ENCODE results near the gene NMT2. TPM values are rescaled to one million over a fixed set of nuclear protein-coding genes. Genes with fewer than 3 reads are reported as not detected.

The NMT2 gene
- total and polyA plus RNA-seq, 4 donors = 9.6 to 19.1 (median 17.0) TPM

DNA sequence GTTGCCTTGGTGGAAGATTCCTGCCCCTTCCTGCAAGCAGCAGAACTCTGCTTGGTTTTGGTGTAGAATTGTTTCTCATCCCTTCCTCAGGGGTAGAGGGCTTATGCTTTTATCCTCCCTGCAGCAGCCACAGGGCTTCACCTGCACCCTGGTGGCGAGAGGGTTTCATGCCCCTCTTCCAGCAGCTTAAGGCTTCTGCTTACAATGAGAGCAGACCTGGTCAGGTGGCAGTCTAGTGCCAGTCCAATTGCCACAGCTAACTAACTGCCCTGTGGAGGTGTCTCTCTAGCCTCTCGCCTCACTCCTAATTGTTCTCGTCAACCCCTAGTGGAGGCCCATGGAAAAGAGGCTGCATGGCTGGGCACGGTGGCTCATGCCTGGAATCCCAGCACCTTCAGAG, 99.3 kb downstream of the NMT2 start:
- Histone ChIP-seq H3K27ac (ENCODE audit: low read depth in 1 of 2, low read length in 2 of 2) (no peak overlapping the region), H3K4me3 (ENCODE audit: low read depth in 1 of 3, low read length in 3 of 3) (no peak overlapping the region), H3K36me3 (ENCODE audit: control insufficient read depth in 4 of 4, insufficient read depth in 3 of 4, low read depth in 1 of 4, low read length in 3 of 4) (no peaks in the 10 kb centered on the region), H3K9me3 (ENCODE audit: control insufficient read depth in 4 of 4, low read length in 3 of 4) (peaks cover 0 to 3% (median 0%) of the 10 kb centered on the region in 4 donors), H3K27me3 (ENCODE audit: control insufficient read depth in 4 of 4, insufficient read depth in 4 of 4, low read length in 3 of 4) (no peaks in the 10 kb centered on the region), H3K4me1 (ENCODE audit: control insufficient read depth in 4 of 4, insufficient read depth in 4 of 4, low read length in 3 of 4) (no peaks in the 10 kb centered on the region), H3K9ac (ENCODE audit: low read depth in 1 of 2, low read length in 2 of 2) (no peak overlapping the region)
- TF ChIP-seq YY1 (IDR thresholded peaks at IDR 0.05) (no peak), RAD21 (IDR thresholded peaks at IDR 0.05) (no peak), FOXA2 (IDR thresholded peaks at IDR 0.05) (no peak), FOXA1 (IDR thresholded peaks at IDR 0.05) (no peak), GABPA (IDR thresholded peaks at IDR 0.05 in 1 of 2, conservative IDR thresholded peaks at IDR 0.05 in 1 of 2) (no peak), JUND (IDR thresholded peaks at IDR 0.05) (no peak), SP1 (IDR thresholded peaks at IDR 0.05) (no peak), HNF4A (conservative IDR thresholded peaks at IDR 0.05) (no peak), NR2F2 (IDR thresholded peaks at IDR 0.05) (no peak), RXRA (IDR thresholded peaks at IDR 0.05) (no peak)
- TF ChIP-seq, protein P1, sequence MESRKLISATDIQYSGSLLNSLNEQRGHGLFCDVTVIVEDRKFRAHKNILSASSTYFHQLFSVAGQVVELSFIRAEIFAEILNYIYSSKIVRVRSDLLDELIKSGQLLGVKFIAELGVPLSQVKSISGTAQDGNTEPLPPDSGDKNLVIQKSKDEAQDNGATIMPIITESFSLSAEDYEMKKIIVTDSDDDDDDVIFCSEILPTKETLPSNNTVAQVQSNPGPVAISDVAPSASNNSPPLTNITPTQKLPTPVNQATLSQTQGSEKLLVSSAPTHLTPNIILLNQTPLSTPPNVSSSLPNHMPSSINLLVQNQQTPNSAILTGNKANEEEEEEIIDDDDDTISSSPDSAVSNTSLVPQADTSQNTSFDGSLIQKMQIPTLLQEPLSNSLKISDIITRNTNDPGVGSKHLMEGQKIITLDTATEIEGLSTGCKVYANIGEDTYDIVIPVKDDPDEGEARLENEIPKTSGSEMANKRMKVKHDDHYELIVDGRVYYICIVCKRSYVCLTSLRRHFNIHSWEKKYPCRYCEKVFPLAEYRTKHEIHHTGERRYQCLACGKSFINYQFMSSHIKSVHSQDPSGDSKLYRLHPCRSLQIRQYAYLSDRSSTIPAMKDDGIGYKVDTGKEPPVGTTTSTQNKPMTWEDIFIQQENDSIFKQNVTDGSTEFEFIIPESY (IDR thresholded peaks at IDR 0.05) = no peak
- TF ChIP-seq, protein P2, sequence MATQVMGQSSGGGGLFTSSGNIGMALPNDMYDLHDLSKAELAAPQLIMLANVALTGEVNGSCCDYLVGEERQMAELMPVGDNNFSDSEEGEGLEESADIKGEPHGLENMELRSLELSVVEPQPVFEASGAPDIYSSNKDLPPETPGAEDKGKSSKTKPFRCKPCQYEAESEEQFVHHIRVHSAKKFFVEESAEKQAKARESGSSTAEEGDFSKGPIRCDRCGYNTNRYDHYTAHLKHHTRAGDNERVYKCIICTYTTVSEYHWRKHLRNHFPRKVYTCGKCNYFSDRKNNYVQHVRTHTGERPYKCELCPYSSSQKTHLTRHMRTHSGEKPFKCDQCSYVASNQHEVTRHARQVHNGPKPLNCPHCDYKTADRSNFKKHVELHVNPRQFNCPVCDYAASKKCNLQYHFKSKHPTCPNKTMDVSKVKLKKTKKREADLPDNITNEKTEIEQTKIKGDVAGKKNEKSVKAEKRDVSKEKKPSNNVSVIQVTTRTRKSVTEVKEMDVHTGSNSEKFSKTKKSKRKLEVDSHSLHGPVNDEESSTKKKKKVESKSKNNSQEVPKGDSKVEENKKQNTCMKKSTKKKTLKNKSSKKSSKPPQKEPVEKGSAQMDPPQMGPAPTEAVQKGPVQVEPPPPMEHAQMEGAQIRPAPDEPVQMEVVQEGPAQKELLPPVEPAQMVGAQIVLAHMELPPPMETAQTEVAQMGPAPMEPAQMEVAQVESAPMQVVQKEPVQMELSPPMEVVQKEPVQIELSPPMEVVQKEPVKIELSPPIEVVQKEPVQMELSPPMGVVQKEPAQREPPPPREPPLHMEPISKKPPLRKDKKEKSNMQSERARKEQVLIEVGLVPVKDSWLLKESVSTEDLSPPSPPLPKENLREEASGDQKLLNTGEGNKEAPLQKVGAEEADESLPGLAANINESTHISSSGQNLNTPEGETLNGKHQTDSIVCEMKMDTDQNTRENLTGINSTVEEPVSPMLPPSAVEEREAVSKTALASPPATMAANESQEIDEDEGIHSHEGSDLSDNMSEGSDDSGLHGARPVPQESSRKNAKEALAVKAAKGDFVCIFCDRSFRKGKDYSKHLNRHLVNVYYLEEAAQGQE (IDR thresholded peaks at IDR 0.05) = no peak
- TF ChIP-seq, protein P3, sequence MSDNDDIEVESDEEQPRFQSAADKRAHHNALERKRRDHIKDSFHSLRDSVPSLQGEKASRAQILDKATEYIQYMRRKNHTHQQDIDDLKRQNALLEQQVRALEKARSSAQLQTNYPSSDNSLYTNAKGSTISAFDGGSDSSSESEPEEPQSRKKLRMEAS (IDR thresholded peaks at IDR 0.05) = no peak
- WGBS = 78% methylated on average over 4 of the region's 4 CpGs
- DNase-seq (ENCODE audit: low spot score) = no peak

DNA sequence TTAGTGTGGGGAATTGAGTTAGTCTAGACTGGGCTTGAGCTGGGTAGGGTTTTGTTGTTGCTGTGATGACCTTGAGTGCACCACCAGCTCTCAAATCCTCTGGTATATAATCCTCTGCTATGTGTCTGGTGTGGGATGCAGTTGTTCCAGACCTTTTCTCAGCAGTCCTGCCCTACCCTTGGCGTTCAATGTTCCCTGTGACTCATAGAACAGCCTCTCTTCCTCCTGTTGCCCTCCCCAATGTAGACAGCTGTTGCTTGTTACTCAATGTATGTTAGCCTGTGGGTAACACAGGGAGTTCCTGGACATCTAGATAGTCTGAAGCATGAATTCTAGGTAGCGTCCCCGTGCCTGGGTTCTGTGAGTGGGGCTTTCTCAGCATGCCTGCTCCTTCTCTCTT, 99.7 kb downstream of the NMT2 start:
- peaks cover 0 to 3% (median 0%) of the 10 kb centered on the region in 4 donors for H3K9me3 ChIP-seq (ENCODE audit: control insufficient read depth in 4 of 4, low read length in 3 of 4)
- 87% methylated on average over 3 of the region's 3 CpGs for WGBS
- H3K36me3 ChIP-seq (ENCODE audit: control insufficient read depth in 4 of 4, insufficient read depth in 3 of 4, low read depth in 1 of 4, low read length in 3 of 4) = no peaks in the 10 kb centered on the region
- no peak overlapping the region for H3K4me3 ChIP-seq (ENCODE audit: low read depth in 1 of 3, low read length in 3 of 3)
- H3K27ac ChIP-seq (ENCODE audit: low read depth in 1 of 2, low read length in 2 of 2) = no peak overlapping the region
- no peak overlapping the region for H3K9ac ChIP-seq (ENCODE audit: low read depth in 1 of 2, low read length in 2 of 2)
- no peak for DNase-seq (ENCODE audit: low spot score)
- TF ChIP-seq YY1 (IDR thresholded peaks at IDR 0.05) = no peak
- TF ChIP-seq EGR1 (IDR thresholded peaks at IDR 0.05; ENCODE audit: low read depth in 2 of 2) = no peak
- TF ChIP-seq, protein P3 (IDR thresholded peaks at IDR 0.05) = no peak
- no peak for TF ChIP-seq TAF1 (conservative IDR thresholded peaks at IDR 0.05)
- TF ChIP-seq, protein P2 (IDR thresholded peaks at IDR 0.05) = no peak
- TF ChIP-seq GABPA (IDR thresholded peaks at IDR 0.05 in 1 of 2, conservative IDR thresholded peaks at IDR 0.05 in 1 of 2) = no peak
- TF ChIP-seq SP1 (IDR thresholded peaks at IDR 0.05) = no peak
- TF ChIP-seq, protein P4, sequence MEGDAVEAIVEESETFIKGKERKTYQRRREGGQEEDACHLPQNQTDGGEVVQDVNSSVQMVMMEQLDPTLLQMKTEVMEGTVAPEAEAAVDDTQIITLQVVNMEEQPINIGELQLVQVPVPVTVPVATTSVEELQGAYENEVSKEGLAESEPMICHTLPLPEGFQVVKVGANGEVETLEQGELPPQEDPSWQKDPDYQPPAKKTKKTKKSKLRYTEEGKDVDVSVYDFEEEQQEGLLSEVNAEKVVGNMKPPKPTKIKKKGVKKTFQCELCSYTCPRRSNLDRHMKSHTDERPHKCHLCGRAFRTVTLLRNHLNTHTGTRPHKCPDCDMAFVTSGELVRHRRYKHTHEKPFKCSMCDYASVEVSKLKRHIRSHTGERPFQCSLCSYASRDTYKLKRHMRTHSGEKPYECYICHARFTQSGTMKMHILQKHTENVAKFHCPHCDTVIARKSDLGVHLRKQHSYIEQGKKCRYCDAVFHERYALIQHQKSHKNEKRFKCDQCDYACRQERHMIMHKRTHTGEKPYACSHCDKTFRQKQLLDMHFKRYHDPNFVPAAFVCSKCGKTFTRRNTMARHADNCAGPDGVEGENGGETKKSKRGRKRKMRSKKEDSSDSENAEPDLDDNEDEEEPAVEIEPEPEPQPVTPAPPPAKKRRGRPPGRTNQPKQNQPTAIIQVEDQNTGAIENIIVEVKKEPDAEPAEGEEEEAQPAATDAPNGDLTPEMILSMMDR (IDR thresholded peaks at IDR 0.05; ENCODE audit: low read depth, low read length, missing input control) = no peak
- TF ChIP-seq, protein P5, sequence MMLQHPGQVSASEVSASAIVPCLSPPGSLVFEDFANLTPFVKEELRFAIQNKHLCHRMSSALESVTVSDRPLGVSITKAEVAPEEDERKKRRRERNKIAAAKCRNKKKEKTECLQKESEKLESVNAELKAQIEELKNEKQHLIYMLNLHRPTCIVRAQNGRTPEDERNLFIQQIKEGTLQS (IDR thresholded peaks at IDR 0.05) = no peak
- no peak for TF ChIP-seq RXRA (IDR thresholded peaks at IDR 0.05)
- TF ChIP-seq FOXA2 (IDR thresholded peaks at IDR 0.05) = no peak
- no peaks in the 10 kb centered on the region for H3K27me3 ChIP-seq (ENCODE audit: control insufficient read depth in 4 of 4, insufficient read depth in 4 of 4, low read length in 3 of 4)
- no peaks in the 10 kb centered on the region for H3K4me1 ChIP-seq (ENCODE audit: control insufficient read depth in 4 of 4, insufficient read depth in 4 of 4, low read length in 3 of 4)
